GM12872 (cell line): ENCODE measurements around the gene SSU72.

Source experiments
- TF ChIP-seq, protein P1 (sequence below): IDR thresholded peaks from 3 replicates; pipeline ENCODE4 v1.5.1; 2011; ENCODE audit warnings: low read depth, mild to moderate bottlenecking, low read length, moderate library complexity; ENCODE audit not compliant: insufficient read depth

Gene SSU72

DNA sequence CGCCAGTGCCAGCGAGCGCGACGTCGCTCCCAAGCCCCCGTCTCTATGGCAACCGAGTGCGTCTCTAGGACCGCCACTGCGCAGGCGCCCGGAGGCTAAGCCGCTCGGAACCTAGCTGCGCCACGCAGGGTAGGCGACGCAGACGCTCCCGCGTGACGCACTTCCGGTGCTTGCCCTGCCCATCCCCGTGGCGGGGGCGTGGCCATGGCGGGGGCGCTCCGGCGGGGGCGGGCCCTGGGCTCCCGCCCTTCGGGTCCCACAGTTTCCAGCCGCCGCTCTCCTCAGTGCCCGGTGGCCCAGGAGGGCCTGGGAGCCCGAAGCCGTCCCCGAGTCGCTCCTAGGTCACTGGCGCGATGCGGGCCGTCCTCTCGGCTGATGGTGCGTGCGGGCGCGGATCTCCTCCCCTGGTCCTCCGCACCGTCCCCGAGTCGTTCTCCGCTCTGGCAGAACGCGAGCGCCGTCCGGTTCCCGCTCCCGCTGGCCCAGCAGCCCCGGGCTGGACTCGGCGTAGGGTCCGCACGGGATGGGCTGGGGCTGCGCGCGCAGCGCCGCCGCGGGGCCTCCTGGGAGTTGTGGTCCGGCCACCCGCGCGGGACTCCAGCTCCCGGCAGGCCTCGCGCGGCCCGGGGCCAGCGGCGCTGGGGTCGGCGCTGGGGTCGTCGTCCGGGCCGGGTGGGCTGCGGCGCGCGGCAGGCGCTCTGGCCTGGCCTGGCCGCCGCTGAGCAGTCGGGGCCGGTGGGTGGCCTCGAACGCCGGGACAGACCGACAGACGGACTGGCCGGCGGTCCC, 40.8 kb upstream of the SSU72 start, which contains the start of gene MIB2:
Gene MIB2 (plus strand): TSS at position 245 of the 789 bp plus-strand sequence. CDS start 7,953 bp downstream, outside the sequence.
- TF ChIP-seq, protein P1, sequence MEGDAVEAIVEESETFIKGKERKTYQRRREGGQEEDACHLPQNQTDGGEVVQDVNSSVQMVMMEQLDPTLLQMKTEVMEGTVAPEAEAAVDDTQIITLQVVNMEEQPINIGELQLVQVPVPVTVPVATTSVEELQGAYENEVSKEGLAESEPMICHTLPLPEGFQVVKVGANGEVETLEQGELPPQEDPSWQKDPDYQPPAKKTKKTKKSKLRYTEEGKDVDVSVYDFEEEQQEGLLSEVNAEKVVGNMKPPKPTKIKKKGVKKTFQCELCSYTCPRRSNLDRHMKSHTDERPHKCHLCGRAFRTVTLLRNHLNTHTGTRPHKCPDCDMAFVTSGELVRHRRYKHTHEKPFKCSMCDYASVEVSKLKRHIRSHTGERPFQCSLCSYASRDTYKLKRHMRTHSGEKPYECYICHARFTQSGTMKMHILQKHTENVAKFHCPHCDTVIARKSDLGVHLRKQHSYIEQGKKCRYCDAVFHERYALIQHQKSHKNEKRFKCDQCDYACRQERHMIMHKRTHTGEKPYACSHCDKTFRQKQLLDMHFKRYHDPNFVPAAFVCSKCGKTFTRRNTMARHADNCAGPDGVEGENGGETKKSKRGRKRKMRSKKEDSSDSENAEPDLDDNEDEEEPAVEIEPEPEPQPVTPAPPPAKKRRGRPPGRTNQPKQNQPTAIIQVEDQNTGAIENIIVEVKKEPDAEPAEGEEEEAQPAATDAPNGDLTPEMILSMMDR: no peak

DNA sequence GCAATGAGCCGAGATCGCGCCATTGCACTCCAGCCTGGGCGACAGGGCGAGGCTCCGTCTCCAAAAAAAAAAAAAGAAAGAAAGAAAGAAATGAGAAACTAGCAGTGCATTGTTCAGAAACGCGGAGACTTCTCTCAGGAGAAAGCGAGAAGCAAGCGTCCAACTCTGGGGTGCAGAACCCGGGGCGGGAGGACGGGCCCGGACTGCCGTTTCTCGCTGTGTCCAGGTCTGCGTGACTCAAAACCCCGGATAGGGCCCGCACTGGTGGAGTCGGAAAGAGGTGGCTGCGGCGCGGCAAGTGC, 40.2 kb upstream of the SSU72 start:
- TF ChIP-seq, protein P1: no peak

DNA sequence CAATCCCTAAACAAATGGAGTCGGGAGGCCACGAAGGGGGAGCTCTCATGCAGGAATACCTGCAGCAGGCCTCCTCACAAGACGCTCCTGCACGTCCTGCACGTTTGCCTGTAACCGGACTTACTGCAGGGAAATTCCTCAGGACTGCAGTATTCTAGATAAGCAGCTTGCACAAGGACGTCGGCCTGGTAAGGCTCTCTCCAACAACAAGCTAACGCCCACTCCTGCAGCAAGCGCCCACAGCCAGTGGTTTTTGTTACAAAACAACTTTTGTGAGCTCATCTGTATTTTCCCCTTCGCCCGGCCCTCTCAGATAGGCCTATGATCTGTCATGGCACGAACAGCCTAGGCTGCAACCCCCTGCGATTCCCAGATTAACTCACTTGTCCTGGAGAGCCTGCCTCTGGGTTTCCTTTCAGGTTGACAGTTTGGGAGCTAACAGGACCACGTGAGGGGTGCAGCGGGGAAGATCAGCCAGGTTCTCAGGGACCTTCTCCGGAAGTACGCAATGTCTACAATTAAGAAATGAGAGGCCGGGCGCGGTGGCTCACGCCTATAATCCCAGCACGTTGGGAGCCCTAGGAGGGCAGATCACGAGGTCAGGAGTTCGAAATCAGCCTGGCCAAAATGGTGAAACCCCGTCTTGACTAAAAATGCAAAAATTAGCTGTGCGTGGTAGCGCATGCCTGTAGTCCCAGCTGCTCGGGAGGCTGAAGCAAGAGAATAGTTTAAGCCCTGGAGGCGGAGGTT, 39.7 kb upstream of the SSU72 start:
- TF ChIP-seq, protein P1: no peak

DNA sequence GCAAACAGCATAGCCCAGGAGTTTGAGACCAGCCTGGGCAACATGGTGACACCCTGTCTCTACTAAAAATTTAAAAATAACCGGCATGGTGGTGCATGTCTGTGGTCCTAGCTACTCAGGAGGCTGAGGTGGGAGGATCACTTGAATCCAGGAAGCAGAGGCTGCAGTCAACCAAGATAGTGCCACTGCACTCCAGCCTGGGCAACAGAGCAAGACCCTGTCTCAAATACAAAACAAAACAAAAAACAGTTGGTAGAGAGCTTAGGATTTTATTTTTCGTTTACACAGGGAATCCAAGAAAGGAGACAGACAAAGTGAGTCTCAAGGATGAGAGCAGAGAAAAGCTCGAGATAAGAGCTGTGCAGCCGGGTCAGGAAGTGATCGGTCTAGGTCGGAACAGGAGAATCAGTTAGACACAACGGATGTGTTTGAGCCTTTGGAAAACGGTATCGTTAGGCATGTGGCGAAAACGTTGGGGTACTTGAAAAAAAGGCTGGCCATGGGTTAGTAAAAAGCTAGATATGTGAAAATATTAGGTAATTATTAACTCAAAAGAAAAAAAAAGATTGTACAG, 38.9 kb upstream of the SSU72 start:
- TF ChIP-seq, protein P1: no peak

DNA sequence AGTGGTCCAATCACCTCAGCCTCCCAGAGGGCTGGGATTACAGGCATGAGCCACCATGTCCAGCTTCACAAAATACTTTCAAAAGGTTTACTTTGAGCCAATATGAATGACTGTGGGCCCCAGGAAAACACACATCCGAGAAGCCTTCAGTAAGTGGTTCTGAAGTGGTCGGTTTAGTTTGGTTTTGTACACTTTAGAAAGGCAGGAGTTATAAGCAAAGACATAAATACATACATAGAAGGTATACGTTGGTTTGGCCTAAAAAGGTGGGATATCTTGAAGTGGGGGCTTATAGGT, 37.4 kb upstream of the SSU72 start:
- TF ChIP-seq, protein P1: no peak

DNA sequence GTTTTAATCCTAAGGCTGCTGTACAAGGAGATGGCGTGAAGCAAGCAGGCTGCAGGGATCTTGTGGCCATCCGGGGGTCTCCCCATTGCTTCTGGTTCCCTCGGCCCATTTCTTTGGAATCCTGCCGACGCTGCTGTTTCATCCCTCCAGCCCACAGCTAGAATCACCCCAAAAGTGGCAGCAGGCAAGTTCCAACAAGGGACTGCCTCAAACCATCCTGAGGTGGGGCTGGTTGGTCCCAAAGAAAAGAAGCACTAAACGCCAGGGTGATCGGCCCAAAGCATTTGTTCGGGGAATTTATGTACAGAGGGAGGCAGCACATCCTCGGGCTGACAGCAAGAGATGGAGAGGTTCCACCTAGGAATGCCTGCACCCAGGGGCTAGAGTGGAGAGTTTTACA, 36.1 kb upstream of the SSU72 start:
- TF ChIP-seq, protein P1: no peak

DNA sequence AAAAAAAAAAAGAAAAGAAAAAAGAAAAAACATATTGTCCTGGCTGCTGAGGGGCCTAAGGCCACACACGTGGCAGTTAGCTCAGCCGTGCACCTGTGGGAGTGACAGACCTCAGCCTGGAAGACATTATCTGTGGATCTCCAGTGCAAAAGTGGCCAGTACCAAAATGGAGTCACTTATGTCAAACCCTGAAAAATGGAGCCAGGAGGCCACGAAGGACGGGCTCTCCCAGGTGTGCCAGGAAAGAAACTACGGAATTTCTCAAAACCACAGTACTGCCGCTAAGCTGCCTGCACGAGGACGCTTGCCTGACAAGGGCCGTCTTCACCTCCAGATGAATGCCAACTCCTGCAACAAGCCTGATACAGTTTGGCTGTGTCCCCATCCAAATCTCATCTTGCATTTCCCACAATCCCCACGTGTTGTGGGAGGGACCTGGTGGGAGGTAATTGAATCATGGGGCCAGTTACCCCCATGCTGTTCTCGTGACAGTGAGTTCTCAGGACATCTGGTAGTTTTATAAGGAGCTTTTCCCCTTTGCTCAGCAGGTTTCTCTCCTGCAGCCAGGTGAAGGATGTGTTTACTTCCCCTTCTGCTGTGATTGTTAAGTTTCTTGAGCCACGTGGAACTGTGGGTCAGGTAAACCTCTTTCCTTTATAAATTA, 35.3 kb upstream of the SSU72 start:
- TF ChIP-seq, protein P1: no peak
